SIG-M5 (cell line): ENCODE results near the gene CD200R1.
A peak's percentile ranks its signal among the peaks of the same experiment; 100 is the strongest.
"Not testable (repeated sequence)": the region's sequence is repeated elsewhere in the genome, so short reads cannot be mapped to it uniquely, and the experiment has no call there.

Experiments
- DNase-seq: peaks from one replicate; lab custom pipeline; 2025; lab: John Stamatoyannopoulos, UW

The CD200R1 gene

DNA sequence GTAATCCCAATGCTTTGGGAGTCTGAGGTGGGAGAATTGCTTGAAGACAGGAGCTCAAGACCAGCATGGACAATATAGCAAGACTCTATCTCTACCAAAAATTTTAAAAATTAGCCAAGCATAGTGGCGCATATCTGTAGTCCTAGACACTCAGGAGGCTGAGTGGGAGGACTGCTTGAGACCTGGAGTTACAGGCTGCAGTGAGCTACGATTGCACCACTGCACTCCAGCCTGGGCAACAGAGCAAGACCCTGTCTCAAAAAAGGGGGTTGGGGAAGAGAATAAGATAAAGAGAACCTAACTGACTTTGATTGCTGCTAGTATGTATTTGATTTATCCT is 755 bp downstream of the CD200R1 start:
- DNase-seq, result no peak

DNA sequence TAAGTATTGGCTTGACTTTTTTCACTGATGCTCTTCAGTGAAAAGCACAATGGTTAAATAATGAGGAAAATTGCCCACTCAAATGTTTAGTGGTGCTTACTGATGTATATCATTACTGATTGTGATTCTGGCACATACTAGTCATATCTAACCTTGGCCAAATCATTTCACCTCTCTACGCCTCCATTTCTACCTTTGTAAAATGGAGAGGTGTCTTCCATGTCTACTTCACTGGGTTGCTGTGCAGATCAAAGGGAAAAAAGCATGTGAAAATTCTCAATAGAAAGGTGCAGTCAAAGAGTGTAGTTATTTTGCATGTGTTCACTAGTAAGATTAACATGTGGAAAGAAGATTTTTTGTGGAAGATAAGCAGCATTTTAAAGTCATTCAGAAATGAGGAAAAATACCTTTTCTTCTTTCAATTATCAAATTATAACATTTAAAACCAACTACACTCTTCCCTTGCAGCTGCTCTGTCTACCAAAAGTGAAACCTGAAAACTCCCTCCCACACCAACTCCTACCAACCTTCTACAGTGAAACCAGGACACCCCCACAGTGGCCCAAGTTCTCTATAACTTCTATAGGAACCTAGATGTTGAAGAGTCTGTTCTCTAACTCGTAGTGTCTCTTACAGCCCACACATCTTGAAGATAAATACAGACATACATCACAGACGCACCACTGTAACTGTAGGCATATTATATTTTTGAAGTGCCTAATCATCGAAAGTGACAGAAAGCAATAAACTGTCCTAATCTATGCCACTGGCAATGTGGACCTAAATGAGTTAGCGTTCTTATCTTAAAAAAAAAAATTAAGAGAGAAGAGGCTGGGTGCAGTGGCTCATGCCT is 1.4 kb downstream of the CD200R1 start:
- DNase-seq, result no peak

DNA sequence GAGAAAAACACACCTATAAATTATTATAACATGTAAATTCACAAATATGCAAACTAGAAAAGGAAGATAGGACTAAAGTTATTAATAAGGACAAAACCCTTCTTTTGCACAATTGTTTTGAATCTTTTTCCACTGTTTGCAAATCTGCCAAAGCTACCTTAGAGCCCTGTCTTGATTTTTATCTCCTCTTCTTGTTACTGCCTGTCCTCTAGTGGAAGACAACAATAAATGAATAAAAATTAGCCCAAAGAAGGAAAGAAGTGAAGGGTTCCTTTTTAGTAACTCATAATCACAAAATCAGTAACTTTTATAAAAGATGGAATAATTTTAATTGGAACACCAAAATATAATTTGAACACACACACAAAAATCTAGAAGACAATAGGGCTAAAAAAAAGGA is 2.7 kb downstream of the CD200R1 start:
- DNase-seq, result no peak

DNA sequence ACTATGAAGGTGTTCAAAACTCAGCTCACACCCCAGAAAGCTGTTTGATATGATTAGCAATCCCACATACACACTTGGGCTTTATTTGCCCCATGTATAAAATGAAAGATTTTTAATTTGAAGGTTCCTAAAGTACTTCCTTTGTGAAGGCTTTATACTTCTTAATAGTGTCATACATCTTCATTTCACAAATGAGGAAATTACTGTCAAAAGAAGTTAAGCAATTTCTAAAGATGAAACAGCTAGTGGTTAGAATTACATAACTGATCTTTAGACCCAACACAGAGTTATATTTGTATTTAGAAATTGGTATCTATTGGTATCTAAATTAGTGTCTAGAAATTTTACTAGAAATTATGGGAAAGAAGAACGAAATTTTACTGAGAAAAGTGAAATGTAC is 7.1 kb downstream of the CD200R1 start:
- DNase-seq, result peak; percentile 79

DNA sequence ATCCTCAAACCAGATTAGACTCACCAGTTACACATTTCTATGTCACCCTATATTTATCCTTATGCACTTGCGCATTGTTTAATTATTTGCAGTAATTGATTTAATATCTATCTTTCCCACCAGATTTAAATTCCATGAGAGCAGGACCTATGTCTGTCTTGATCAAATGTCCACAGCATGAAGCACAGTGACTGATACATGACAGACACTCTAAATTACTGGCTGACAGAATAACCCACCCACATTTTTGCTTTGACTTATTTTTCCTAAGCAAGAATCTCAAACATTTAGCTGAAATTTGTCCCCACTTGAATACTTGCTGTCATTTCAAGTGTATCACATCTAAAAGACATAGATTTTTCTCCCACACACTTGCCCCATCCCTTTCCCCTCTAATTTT is 7.5 kb downstream of the CD200R1 start:
- DNase-seq, result no peak

DNA sequence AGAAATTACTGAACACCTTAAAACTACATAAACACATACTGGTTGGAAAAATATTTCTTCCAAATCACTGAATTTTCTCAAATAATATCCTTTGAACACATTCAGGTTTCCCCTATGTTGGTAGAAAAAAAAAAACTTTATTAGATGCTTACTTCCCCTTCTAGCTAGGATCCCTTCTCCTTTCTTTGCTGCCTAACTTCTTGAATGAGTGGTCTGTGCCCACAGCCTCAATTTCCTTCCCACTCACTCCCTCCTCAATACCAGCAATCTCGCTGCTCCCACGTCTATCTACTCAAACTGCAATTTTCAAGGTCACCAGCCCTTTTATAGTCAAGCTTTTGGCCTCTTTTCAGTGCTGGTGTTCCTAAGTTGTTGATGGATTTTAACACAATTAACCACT is 8.3 kb downstream of the CD200R1 start:
- DNase-seq, result peak; percentile 72

DNA sequence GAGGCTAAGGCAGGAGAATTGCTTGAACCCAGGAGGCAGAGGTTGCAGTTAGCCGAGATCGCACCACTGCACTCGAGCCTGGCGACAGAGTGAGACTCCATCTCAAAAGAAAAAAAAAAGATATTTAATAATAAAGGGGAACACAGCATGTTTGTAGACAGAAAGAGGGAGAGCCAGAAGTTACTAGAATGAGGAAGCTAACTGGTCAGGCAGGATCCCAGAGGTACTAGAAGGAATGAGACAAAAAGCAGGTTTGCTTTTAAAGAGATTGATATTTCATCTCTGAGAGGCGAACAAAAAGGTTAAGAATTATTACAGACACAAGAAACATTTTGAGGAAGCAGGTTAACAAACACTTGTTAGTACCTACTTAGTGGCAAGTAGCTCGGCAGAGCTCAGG is 9.2 kb downstream of the CD200R1 start:
- DNase-seq, result no peak

DNA sequence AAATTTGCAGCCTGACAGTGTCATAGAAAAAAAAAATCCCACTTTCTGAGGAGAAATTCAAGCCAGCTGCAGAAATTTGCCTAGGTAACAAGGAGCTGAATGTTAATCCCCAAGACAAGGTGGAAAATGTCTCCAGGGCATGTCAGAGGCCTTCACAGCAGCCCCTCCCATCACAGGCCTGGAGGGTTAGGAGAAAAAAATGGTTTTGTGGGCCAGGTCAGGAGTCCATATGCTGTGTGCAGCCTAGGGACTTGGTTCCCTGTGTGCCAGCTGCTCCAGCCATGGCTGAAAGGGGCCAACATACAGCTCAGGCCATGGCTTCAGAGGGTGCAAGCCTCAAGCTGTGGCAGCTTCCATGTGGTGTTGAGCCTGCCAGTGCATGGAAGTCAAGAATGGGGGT is 11.2 kb downstream of the CD200R1 start:
- DNase-seq, result no peak

DNA sequence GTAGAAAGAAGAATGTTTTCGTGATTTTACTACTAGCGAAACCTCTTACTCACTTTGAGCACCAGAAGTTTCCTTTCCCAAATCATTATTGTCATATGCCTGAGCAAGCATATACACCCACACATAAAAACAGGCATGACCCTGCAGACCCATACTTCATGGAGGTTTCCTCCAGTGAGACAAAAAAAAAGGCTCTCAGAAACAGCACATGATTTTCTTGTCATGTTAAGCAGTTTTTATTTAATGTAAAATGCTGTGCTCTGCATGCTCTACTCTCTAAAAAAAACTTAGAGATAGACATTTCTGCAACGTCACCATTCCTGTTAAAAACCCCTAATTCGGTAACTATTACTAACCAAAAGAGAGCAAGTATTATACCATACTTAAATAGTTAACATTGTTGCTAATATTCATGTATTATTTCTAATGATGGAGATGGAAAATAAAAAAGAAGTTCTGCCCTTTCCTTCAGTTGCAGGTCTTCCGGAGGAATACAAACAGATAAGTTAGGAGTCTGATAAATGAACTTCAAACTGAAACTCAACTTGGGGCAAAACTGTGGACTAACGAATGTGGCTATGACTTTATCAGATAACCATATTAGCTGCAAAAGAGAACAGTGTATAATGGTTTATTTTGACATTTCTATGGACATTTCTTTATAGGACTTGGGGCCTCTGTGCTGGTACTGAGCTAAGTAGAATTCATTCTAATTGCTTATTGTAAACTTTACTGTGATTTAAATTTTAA is 15.9 kb downstream of the CD200R1 start:
- DNase-seq, result no peak

DNA sequence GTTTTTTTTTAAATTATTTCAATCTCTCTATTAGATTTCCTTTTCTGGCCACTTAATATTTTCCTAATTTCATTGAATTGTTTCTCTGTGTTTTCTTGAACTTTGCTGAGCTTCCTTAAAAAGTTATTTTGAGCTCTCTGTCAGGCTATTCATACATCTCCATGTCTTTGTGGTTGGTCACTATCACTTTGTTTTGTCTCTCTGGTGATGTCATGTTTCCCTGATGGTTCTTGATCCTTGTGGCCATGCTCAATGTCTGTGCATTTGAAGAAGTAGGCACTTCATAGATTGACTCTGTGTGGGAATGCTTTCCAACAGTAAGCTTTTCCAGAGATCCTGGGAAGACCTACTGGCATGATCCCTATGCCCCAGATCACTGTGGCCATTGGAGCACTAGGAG is 18.6 kb downstream of the CD200R1 start:
- DNase-seq, result no peak

DNA sequence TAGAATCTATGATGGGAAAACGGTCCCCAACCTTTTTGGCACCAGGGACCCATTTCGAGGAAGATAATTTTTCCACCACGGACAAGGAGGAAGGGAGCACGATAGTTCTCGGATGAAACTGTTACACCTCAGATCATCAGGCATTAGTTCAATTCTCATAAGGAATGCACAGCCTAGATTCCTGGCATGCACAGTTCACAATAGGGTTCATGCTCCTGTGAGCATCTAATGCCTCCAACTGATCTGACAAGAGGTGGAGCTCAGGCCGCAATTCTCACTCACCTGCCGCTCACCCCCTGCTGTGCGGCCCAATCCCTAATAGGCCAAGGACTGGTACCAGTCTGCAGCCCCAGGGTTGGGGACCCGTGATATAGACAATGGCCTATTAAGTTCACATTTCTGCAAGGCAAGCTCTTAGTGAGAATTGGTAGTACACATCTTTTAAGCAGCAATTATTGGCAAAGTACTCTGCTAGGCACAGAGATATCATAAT is 26.5 kb downstream of the CD200R1 start:
- no peak for DNase-seq

DNA sequence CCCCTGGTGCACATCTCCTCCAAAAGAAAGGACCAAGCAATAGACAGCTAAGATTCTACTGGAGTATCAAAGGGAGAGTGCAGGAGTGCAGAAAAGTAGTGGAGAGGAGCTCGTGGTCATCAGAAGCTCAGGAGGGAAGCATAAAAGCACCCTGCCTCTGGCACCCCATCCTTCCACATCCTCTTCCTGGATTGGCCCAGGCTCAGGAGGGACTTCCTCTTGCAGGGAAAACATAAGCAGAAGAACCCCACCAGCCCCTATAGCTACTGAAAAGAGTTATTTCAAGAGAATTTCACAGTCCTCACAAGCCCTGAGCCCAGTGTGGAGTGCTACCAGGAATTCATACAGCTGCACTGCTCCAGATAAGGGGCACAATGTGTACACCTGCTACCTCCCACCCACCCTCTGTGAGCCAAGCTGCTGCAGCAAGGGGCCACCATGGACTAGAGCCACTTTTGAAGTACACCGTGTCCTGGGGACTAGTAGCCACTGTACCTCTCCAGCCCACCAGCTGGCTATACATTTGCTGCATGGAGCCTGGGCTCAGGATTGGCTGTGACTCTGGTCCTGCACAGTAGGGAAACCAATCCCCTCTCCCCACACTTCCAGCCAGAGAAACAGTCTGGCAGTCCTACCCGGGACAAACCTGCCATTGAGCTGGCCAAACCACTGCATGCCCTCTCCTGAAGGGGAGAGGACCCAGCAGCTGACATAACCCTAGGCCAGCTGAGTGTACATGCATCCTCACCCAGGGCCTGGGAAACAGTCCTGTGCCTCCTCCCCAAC is 43.0 kb downstream of the CD200R1 start:
- no peak for DNase-seq

DNA sequence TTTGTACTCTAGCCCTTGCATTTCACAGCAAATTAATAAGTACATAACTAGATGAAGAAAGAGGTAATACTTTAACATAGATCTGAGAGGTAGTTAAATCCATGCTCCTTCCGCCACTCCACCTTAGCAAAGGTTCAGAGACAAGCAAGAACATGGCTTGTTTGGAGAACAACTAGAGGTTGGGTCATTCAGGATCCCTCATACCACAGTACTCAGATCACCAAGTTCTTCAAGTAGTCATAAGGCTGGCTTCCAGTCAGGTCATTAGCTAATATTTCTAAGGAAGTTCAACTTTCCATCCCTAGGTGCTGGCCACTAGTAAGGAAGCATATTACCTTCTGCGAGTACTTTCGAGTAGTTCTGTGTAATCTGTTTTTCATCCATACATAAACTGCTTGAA is 44.1 kb downstream of the CD200R1 start:
- DNase-seq, result no peak

DNA sequence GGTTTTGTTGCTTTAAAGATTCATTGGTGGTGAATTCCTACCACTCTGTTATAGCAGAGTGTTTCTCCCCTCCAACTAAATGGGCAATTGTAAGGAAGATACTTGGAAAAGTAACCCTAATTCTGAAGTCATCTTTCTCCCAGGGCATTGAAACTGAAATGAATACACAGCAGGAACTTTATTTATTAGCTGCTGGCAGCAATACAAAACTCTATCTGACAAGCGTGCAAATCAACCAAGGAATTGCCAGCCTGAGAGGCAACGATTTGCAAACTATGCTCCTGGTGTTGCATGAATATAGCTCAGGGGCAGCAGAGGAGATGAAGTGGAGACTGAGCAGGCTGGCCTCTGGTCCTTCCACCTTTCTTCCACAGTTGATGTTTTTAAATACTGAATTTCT is 48.9 kb downstream of the CD200R1 start:
- DNase-seq, result no peak

DNA sequence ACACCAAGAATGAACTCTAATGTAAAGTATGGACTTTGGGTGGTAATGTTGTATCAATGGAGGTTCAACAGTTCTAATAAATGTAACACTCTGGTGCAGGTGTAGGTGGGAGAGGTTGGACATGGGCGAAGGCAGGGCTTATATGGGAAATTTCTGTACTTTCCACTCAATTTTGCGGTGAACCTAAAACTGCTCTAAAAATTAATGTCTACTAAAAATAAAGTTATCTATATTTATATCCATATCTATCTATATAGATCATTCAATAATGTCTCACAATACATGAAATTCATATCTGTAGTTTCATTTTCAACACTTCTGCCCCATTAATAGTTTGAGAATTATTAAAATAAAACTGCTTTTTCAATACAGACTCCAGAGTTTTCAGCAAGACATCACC is 49.3 kb downstream of the CD200R1 start:
- no peak for DNase-seq

DNA sequence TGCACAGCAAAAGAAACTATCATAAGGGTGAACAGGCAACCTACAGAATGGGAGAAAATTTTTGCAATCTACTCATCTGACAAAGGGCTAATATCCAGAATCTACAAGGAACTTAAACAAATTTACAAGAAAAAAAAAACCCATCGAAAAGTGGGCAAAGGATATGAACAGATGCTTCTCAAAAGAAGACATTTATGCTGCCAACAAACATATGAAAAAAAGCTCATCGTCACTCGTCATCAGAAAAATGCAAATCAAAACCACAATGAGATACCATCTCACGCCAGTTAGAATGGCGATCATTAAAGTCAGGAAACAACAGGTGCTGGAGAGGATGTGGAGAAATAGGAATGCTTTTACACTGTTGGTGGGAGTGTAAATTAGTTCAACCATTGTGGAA is 55.4 kb downstream of the CD200R1 start:
- DNase-seq, result not testable (repeated sequence)

DNA sequence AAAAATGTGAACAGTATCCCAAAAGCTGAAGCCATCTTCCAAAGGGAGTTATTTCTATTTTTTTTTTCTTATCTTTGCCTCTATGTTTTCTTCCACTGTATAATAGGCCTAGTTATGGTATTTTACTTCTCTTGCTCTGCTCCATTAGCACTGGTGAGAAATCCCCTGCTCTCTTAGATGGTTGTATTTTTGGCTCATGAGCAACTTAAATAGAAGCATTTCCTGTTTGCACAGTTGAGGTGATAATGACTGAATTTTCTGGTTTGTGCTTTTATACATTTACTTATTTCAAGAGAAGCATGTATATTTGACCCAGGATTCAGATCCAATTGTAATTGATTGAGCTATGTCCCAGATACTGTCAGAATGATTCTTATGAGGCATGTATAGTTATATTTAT is 66.7 kb downstream of the CD200R1 start:
- no peak for DNase-seq

DNA sequence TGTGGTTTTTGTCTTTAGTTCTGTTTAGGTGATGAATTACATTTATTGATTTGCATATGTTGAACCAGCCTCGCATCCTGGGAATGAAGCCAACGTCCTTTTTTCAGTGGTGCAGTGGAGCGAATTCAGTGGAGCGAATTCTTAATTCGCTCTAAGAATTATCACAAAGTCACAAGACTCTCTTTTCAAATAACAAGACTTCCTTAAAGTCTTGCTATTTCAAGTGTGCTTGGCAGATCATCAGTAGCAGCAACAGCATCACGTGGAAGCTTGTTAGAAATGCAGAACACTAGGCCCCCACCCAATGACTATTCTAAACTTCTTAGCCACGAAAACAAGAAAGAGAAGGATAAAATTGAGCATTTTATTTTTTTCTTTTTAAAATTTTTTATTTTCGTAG is 70.1 kb downstream of the CD200R1 start:
- DNase-seq, result no peak

DNA sequence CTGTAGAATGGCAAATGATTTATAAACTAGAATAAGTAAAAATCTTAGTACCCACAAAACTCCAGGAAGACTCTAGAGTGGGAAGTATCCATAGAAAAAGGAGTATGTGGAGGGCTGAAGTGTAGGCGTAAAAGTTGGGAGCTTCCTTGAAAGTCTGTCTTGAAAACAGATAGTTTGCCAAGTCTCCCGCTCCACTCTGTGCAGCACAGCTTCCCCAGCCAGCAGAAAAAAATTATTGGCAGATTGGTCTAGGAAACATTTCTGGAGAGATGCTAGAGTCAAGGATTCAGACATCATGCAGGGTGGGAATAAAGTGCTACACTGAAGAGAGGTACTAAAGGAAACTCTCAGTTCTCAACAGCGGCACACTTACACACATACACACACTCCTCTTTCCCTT is 74.8 kb downstream of the CD200R1 start:
- DNase-seq, result no peak

DNA sequence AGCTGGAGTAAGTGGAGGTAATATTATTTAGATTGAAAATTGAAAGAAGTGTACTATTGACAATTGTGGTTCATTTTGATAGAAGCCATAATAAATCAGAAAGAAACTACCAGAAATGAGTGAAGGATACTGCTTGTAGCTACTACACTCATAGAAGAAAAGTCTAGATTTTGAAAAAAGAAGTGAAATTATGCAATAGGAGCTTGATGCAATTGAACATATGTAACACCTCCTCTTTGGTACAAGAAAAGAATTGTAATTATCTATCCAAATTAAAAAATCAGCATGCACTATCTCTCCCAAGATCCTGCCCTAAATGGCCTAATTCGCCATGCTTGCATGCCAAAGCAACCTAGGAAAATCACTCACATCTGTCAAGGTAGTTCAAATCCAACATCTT is 77.1 kb downstream of the CD200R1 start:
- DNase-seq, result no peak

DNA sequence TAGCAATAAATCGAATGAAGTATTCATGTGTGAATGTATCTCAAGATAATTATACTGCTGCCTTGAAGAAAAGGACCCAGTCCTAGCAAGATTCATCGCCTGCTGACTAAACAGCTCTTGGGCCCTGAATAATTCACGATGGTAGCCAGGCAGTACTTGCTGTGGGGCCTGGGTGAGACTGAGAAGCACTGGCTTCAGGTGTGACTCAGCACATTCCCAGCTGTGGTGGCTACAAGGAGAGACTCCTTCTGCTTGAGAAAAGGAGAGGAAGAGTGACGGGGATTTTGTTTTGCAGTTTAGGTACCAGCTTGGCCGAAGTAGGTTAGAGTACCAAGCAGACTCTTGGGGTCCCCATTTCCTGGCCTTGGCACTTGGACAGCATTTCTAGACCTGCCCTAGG is 80.6 kb downstream of the CD200R1 start:
- DNase-seq, result no peak

DNA sequence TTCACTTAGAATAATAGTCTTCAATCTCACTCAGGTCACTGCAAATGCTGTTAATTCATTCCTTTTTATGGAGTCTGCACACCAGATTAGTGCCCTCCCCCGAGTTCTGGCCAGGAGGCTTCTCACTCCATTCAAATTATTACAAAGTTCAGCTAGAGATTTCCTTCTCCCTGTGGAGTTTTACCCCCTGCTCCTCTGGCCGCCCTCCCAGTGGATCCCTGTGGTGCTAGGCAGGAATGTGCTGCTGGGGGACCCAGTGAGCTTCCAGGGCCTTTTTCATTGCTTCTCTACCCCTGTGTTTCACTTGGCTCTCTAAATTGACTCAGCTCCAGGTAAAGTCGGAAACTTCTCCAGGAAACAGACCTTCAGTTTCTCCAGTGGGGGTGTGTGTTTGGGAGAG is 85.5 kb downstream of the CD200R1 start:
- no peak for DNase-seq
